H54 (cell line): ENCODE data around the gene CALHM6.

Experiments used
- DNase-seq: peaks from one replicate; pipeline ENCODE4 v3.0.0; 2011; ENCODE audit warnings: low spot score, mixed read lengths; ENCODE audit not compliant: insufficient read length
- FAIRE-seq: peaks from 3 replicates; lab custom pipeline; 2011; peaks lifted over from hg19 to GRCh38; lab: Jason Lieb, UNC
- POLR2A ChIP-seq: IDR thresholded peaks from 2 replicates; pipeline ENCODE4 v1.6.1; 2011; ENCODE audit warnings: low read depth, mild to moderate bottlenecking, low read length

Gene CALHM6

DNA sequence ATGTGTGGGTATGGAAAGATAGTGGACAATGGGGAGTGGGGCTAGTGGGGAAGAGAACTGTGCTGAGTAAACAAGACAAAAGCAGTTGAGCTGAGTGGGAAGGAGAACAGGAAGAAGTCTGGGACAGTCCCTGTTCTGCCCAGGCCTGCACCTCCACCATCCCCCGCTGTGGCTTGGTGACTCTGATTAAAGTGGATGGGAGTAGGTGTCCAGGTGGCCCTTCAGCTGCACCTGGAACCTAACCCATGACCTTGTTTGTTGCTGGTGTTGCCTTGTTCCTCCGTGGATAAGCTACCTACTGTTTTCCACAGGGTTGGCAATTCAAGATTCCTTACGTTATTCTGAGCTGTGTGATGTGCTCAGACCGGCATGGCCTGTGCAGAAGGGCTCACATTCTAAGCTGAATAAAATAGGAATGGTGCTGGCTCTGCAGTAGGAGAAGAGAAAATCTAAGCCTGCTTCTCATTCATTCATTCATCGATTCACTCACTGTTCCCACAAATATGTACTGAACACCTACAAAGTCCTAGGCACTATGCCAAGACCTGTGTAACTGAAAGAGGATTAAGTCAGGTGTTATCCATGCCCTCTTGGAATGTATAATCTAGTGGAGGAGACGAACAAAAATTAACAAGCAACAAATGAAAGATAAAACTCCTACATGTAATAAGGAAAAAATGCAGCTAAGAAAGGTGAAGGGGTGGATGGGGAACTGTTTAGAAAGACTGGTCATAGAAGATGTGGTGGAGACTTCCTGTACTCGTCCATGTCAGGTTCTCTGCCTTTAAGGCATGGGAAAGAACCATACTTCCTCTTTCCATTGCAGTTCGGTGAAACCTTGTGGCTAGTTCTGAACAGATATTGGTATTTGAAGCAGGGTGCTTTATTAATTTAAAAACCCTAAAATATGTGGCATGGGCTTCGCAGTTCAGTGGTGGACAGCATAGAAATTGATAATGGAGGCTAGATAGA, 10.1 kb upstream of the CALHM6 start:
- TF ChIP-seq POLR2A = no peak
- FAIRE-seq (no peak), DNase-seq (no peak)

DNA sequence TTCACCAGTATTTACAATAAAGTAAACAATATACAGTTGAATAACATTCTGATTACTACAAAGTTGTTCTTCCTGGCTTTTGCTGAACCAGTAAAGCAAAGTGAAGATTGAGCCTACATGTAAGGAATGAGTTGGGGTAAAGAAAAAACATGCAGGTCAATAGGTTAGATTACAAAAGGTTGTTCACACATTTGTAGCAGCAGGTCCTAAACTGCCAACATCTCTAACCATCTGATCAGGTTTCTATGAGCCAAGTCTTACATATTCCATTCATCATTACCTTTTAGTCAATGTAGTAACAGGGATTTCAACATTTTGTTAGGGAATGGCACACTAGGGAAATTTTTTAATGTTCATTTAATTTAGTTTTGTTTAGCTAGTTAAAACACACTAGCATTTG, 9.3 kb upstream of the CALHM6 start:
- no peak for TF ChIP-seq POLR2A
- FAIRE-seq (no peak), DNase-seq (no peak)

DNA sequence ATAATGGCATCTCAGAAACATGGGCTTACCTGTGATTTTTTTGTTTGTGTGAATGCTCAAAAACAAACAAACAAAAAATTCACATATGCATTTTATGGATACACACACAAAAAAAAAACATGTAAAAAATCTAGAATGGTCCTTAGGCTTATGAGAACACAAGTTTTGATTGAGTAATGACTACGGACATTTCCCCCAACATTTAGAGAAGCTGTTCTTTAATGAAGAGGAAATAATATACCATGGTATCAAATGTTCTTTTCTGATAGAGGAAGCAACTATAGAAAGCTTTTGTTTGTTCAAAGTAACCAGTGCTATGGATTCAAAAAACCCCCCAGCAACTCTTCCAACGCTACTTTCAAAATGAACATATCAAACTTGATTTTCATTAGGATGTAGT, 8.6 kb upstream of the CALHM6 start:
- no peak for TF ChIP-seq POLR2A
- no peak for DNase-seq
- FAIRE-seq = no peak

DNA sequence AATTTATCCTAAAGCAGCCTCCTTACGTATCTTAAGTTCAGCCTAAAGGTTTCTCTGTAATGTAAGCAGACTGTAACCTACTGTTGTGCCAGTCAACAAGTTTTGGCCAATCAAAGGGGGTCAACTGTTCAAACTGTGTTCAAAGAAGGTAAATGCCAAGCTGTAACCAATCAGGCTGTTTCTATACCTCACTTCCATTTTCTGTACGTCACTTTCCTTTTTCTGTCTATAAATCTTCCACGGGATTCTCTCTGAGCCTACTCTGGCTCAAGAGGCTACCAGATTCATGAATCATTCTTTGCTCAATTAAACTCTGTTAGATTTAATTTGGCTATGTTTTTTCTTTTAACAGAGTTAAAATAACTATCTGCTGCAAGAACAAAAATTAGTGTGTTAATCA, 5.1 kb upstream of the CALHM6 start:
- DNase-seq (no peak), FAIRE-seq (no peak)
- TF ChIP-seq POLR2A = no peak

DNA sequence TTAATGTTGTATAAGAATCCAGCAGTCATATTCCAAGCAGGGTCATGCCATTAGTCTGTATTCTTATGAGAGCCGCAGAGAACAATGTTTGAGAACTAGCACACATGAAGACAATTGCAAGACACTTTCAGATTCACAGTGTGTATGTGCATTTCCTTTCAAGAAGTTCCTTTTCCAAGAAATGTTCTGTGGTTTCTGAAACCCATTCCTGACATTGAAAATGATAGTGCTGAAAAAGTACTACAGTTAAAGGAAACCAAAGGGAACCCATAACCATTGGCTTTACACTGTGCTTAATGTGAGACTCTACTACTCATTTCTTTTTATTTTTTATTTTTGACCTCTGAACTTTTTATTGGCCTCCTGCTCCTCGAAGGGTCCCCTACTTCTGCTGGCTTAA, 4.2 kb upstream of the CALHM6 start:
- no peak for TF ChIP-seq POLR2A
- DNase-seq (no peak), FAIRE-seq (no peak)

DNA sequence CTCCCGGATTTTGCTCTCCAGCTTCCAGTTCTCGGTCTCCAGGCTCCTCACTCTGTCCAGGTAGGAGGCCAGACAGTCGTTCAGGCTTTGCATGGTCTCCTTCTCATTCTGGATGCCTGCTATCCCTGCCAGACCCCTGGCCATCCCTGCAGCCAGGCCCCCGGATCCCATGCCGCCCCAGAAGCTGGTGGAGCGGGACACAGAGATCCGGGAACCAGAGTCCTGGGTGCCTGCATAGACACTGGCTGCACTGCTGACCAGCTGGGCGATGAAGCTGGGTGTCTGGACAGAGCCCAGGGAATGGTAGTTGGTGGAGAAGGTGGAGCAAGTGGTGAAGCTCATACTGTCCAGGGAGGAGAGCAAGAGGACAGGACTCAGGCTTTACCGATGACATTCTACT, 2.9 kb upstream of the CALHM6 start:
- DNase-seq (no peak), FAIRE-seq (no peak)
- TF ChIP-seq POLR2A = no peak

DNA sequence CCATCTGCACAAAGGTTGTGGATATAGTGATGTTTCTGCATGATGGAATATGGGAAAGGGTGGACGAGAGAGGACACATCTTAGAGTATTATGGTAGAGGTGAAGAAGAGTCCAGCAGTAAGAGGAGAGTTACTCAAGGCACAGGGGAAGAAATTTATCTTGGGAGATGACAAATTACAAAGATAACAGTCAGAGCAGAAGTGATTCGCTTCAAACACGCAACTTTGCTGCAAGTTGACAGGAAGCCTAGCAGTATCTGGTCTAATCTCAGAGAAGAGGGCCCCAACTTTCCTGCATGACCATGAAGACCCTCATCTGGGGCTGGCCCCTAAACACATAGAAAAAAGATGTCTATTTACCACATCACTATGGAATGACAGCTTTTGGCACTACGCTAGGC, 1.2 kb upstream of the CALHM6 start:
- DNase-seq (no peak), FAIRE-seq (no peak)
- TF ChIP-seq POLR2A = no peak

DNA sequence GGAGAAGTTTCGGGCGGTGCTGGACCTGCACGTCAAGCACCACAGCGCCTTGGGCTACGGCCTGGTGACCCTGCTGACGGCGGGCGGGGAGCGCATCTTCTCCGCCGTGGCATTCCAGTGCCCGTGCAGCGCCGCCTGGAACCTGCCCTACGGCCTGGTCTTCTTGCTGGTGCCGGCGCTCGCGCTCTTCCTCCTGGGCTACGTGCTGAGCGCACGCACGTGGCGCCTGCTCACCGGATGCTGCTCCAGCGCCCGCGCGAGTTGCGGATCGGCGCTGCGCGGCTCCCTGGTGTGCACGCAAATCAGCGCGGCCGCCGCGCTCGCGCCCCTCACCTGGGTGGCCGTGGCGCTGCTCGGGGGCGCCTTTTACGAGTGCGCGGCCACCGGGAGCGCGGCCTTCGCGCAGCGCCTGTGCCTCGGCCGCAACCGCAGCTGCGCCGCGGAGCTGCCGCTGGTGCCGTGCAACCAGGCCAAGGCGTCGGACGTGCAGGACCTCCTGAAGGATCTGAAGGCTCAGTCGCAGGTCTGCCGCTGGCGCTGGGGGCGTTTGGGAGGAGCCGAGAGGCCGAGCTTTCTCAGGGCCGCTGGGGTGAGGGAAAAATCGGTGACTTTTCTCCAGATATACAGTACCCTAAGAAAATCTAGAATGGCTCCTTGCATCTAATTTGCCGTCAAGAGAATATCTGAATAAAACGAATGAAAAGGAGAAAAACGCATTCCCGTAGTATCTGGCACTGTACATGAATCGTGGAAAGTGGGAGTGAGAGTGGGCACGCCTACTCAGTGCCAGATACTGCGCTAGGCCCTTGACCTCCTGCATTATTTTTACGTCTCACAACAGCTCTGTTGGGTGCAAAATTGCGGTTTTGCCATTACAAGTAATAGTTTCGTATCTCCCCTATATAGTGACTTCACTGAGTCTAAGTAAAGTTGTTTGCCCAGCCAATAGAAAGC, 1.0 kb downstream of the CALHM6 start:
- no peak; the same call in 1 of the 2 replicates for TF ChIP-seq POLR2A
- DNase-seq (no peak), FAIRE-seq (no peak)

DNA sequence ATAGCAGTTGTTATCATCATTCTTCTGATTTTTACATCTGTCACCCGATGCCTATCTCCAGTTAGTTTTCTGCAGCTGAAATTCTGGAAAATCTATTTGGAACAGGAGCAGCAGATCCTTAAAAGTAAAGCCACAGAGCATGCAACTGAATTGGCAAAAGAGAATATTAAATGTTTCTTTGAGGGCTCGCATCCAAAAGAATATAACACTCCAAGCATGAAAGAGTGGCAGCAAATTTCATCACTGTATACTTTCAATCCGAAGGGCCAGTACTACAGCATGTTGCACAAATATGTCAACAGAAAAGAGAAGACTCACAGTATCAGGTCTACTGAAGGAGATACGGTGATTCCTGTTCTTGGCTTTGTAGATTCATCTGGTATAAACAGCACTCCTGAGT, 2.1 kb downstream of the CALHM6 start:
- no peak for FAIRE-seq
- TF ChIP-seq POLR2A = no peak
- no peak for DNase-seq

DNA sequence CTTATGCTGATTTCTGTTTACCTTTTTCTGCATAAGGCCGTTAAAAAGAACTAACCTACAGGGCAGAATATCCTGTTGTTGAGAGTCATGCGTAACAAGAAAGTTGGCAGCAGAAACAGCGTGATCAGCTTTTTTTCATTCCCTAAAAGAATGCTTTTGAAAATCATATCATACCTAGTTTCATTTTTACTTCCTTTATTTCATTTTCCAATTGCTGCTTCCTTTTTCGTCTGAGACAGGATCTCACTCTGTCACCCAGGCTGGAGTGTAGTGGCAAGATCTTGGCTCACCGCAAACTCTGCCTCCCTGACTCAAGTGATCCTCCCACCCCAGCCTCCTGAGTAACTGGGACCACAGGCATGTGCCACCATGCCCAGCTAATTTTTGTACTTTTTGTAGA, 4.1 kb downstream of the CALHM6 start:
- no peak for TF ChIP-seq POLR2A
- DNase-seq = no peak
- FAIRE-seq = no peak

DNA sequence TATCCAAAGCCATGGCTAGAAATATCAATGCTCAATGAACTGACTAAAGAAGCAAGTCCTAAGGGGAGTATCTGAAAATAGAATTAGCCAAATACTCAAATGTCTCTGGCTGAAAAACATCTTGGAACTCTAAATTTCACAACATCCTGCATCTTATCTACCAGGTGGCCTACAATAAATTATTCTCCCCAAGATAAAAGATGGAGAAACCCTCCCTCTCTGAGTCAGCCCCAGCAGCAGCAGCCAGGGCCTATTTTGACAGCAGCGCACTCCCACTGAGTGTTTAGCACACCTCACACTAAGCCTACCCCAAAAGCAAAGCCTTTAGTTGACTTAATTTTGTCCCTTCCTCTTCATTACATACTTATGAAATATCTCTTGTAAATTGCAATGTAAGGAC, 5.9 kb downstream of the CALHM6 start:
- DNase-seq = no peak
- FAIRE-seq = no peak
- no peak for TF ChIP-seq POLR2A

DNA sequence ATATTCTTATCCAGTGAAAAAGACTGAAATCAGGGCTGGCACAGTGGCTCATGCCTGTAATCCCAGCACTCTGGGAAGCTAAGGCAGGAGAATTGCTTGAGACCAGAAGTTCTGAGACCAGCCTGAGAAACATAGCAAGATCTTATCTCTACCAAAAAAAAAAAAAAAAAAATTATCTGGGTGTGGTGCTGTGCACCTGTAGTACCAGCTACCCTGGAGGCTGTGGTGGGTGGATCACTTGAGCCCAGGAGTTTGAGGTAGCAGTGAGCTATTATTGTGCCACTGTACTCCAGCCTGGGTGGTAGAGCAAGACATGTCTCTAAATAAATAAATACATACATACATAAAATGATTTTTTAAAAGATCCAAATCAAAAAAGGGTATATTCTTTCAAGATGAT, 6.3 kb downstream of the CALHM6 start:
- no peak for TF ChIP-seq POLR2A
- no peak for DNase-seq
- FAIRE-seq = no peak

DNA sequence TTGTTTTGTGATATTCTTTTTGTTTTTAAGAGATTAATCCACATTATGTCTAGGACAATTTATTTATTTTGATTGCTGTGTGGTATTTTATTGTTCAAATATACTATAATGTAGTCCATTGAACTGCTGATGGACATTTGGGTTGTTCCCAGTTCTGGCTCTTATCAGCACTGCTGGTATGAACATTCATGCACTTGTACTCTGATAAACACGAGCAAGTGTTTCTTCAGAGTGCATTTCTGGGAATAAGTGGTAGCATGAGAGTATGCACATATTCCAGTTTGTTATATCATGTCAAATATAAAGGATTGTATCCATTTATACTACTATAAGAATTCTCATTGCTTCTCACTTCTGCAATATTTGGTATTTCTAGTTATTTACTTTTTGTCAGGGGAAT, 7.1 kb downstream of the CALHM6 start:
- no peak for FAIRE-seq
- no peak for TF ChIP-seq POLR2A
- DNase-seq = no peak

DNA sequence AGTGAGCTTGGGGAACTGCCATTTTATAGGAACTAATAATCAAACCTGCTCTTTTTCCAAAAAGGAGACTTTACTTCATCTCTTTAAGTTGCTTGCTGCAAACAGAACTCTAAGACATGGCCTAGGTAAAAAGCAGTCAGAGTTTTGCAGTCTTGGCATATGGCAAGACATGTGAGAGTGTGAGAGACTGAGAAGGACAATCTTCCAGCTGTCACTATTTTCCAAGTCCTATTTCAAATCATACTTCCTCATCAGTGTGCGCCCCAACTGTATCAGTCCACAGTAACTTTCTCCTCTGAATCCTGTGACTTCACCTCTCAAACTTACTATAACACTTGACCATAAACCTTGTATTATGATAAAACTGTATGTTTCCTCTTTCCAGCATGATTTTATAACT, 10.4 kb downstream of the CALHM6 start:
- no peak for FAIRE-seq
- no peak for TF ChIP-seq POLR2A
- DNase-seq = no peak
